ENCODE data around the gene SBNO2. TPM values are rescaled to one million over a fixed set of nuclear protein-coding genes. Genes with fewer than 3 reads are reported as not detected.
"Not testable (repeated sequence)": the region's sequence is repeated elsewhere in the genome, so short reads cannot be mapped to it uniquely, and the experiment has no call there.

SBNO2 gene
- total RNA-seq, 2 experiments from 2014 or later = 26.6 to 43.3 TPM

- H2AFZ ChIP-seq (ENCODE audit: low read length) = peak within 1 kb of the TSS; percentile 85
- H3K4me1 ChIP-seq (ENCODE audit: insufficient read depth, low read length, poor library complexity, severe bottlenecking) = peaks cover 19% of the 10 kb centered on the region
- intact Hi-C loops (cut with micrococcal nuclease; ENCODE audit: unreplicated experiment) = no loop called here
- ChIA-PET POLR2A (no interaction called here), CTCF (ENCODE audit: unreplicated experiment) (no interaction called here)
- no peaks in the 10 kb centered on the region for H3K9me3 ChIP-seq (ENCODE audit: low read length)
- DNase-seq (ENCODE audit: low spot score) = peak; percentile 98
- peak within 1 kb of the TSS; percentile 45 for H3K27ac ChIP-seq (ENCODE audit: low read depth, low read length, poor library complexity, severe bottlenecking)
- no peaks in the 10 kb centered on the region for H3K9me2 ChIP-seq (ENCODE audit: insufficient read depth, low read length)
- peak within 1 kb of the TSS; percentile 88 for H3K4me3 ChIP-seq (ENCODE audit: low read depth, low read length, poor library complexity, severe bottlenecking)
- H3K4me2 ChIP-seq (ENCODE audit: low read length) = peak within 1 kb of the TSS; percentile 97
- peaks cover 12% of the 10 kb centered on the region; the same call in 1 of the 2 replicates for H4K20me1 ChIP-seq (ENCODE audit: insufficient read depth, low read length)
- TF ChIP-seq EZH2phosphoT487 (IDR thresholded peaks at IDR 0.05; ENCODE audit: borderline replicate concordance, low read depth, low read length) = no peak
- TF ChIP-seq CTCF (conservative IDR thresholded peaks at IDR 0.05; ENCODE audit: low read length) = no peak
- no TSS peak for BruUV-seq (replicated peaks)
- H3K36me3 ChIP-seq (ENCODE audit: insufficient read depth, low read length) = peaks cover 33% of the 10 kb centered on the region
- peaks cover 43% of the 10 kb centered on the region for H3K79me2 ChIP-seq (ENCODE audit: insufficient read depth, low read depth, low read length)
Observed at GRCh38 chr19:1205114-1206099, 31.3 kb upstream of the SBNO2 start, which contains the start of gene STK11. Gene STK11 (plus strand): TSS chr19:1205778. CDS start chr19:1206914, 1,136 bp downstream.

- BruUV-seq (replicated peaks); H2AFZ ChIP-seq (ENCODE audit: low read length); CTCF ChIA-PET (ENCODE audit: unreplicated experiment); H3K36me3 ChIP-seq (ENCODE audit: insufficient read depth, low read length); H3K4me1 ChIP-seq (ENCODE audit: insufficient read depth, low read length, poor library complexity, severe bottlenecking); H3K27ac ChIP-seq (ENCODE audit: low read depth, low read length, poor library complexity, severe bottlenecking); H3K79me2 ChIP-seq (ENCODE audit: insufficient read depth, low read depth, low read length); POLR2A ChIA-PET; intact Hi-C loops (cut with micrococcal nuclease; ENCODE audit: unreplicated experiment); H3K9me3 ChIP-seq (ENCODE audit: low read length); H3K9me2 ChIP-seq (ENCODE audit: insufficient read depth, low read length); H3K4me2 ChIP-seq (ENCODE audit: low read length); DNase-seq (ENCODE audit: low spot score); H3K4me3 ChIP-seq (ENCODE audit: low read depth, low read length, poor library complexity, severe bottlenecking); H4K20me1 ChIP-seq (ENCODE audit: insufficient read depth, low read length): not testable (repeated sequence)
Observed at GRCh38 chr19:1200614-1201013, 26.5 kb upstream of the SBNO2 start.

- CTCF ChIA-PET (ENCODE audit: unreplicated experiment) = no interaction called here
- no peaks in the 10 kb centered on the region for H3K9me3 ChIP-seq (ENCODE audit: low read length)
- H3K36me3 ChIP-seq (ENCODE audit: insufficient read depth, low read length) = no peaks in the 10 kb centered on the region
- H3K4me1 ChIP-seq (ENCODE audit: insufficient read depth, low read length, poor library complexity, severe bottlenecking) = peaks cover 5% of the 10 kb centered on the region
- TF ChIP-seq CTCF (conservative IDR thresholded peaks at IDR 0.05; ENCODE audit: low read length) (no peak), EZH2phosphoT487 (IDR thresholded peaks at IDR 0.05; ENCODE audit: borderline replicate concordance, low read depth, low read length) (no peak)
- POLR2A ChIA-PET = interaction anchor here (0.7 kb wide), 1 partner anchor 66 kb away, joined by 3 read pairs; no protein-coding TSS in a partner anchor
- H3K4me2 ChIP-seq (ENCODE audit: low read length) = no peak overlapping the region
- no TSS peak for BruUV-seq (replicated peaks)
- no peak overlapping the region for H3K4me3 ChIP-seq (ENCODE audit: low read depth, low read length, poor library complexity, severe bottlenecking)
- H3K9me2 ChIP-seq (ENCODE audit: insufficient read depth, low read length) = no peaks in the 10 kb centered on the region
- no peaks in the 10 kb centered on the region for H4K20me1 ChIP-seq (ENCODE audit: insufficient read depth, low read length)
- no peak for DNase-seq (ENCODE audit: low spot score)
- H3K27ac ChIP-seq (ENCODE audit: low read depth, low read length, poor library complexity, severe bottlenecking) = no peak overlapping the region
- intact Hi-C loops (cut with micrococcal nuclease; ENCODE audit: unreplicated experiment) = no loop called here
- no peak overlapping the region for H2AFZ ChIP-seq (ENCODE audit: low read length)
- H3K79me2 ChIP-seq (ENCODE audit: insufficient read depth, low read depth, low read length) = no peaks in the 10 kb centered on the region
Observed at GRCh38 chr19:1199531-1199930, 25.5 kb upstream of the SBNO2 start.
